ENCODE measurements around the gene TNNT2.

TNNT2 gene

GRCh38 chr1:201378804-201379203, 1.3 kb upstream of the TNNT2 start:
- DNase-seq (ENCODE audit: low read depth in 2 of 2, low spot score in 1 of 2), result no peak

- DNase-seq (ENCODE audit: low read depth in 2 of 2, low spot score in 1 of 2), result no peak
Observed at GRCh38 chr1:201376464-201377374, 761 bp downstream of the TNNT2 start.

GRCh38 chr1:201376107-201376463, 1.4 kb downstream of the TNNT2 start:
- DNase-seq (ENCODE audit: low read depth in 2 of 2, low spot score in 1 of 2), result no peak

- DNase-seq (ENCODE audit: low read depth in 2 of 2, low spot score in 1 of 2), result no peak
Observed at GRCh38 chr1:201375169-201375568, 2.3 kb downstream of the TNNT2 start.

- DNase-seq (ENCODE audit: low read depth in 2 of 2, low spot score in 1 of 2), result no peak
Observed at GRCh38 chr1:201374364-201374763, 3.1 kb downstream of the TNNT2 start.

GRCh38 chr1:201371792-201372191, 5.7 kb downstream of the TNNT2 start:
- DNase-seq (ENCODE audit: low read depth in 2 of 2, low spot score in 1 of 2), result no peak

GRCh38 chr1:201371276-201371675, 6.2 kb downstream of the TNNT2 start:
- no peak for DNase-seq (ENCODE audit: low read depth in 2 of 2, low spot score in 1 of 2)

- DNase-seq (ENCODE audit: low read depth in 2 of 2, low spot score in 1 of 2), result no peak
Observed at GRCh38 chr1:201370500-201370899, 7.0 kb downstream of the TNNT2 start.

- DNase-seq (ENCODE audit: low read depth in 2 of 2, low spot score in 1 of 2), result no peak
Observed at GRCh38 chr1:201369209-201369608, 8.3 kb downstream of the TNNT2 start.

- DNase-seq (ENCODE audit: low read depth in 2 of 2, low spot score in 1 of 2), result no peak
Observed at GRCh38 chr1:201366696-201367095, 10.8 kb downstream of the TNNT2 start.

- no peak for DNase-seq (ENCODE audit: low read depth in 2 of 2, low spot score in 1 of 2)
Observed at GRCh38 chr1:201365251-201365650, 12.2 kb downstream of the TNNT2 start.

- DNase-seq (ENCODE audit: low read depth in 2 of 2, low spot score in 1 of 2), result no peak
Observed at GRCh38 chr1:201364808-201365105, 12.7 kb downstream of the TNNT2 start.

GRCh38 chr1:201363467-201363866, 14.0 kb downstream of the TNNT2 start:
- DNase-seq (ENCODE audit: low read depth in 2 of 2, low spot score in 1 of 2), result no peak

GRCh38 chr1:201362906-201363305, 14.6 kb downstream of the TNNT2 start:
- no peak for DNase-seq (ENCODE audit: low read depth in 2 of 2, low spot score in 1 of 2)

- no peak for DNase-seq (ENCODE audit: low read depth in 2 of 2, low spot score in 1 of 2)
Observed at GRCh38 chr1:201361652-201362504, 15.6 kb downstream of the TNNT2 start.

GRCh38 chr1:201360901-201361651, 16.4 kb downstream of the TNNT2 start:
- DNase-seq (ENCODE audit: low read depth in 2 of 2, low spot score in 1 of 2), result no peak

GRCh38 chr1:201360486-201360885, 17.0 kb downstream of the TNNT2 start:
- DNase-seq (ENCODE audit: low read depth in 2 of 2, low spot score in 1 of 2), result no peak

GRCh38 chr1:201359873-201360210, 17.6 kb downstream of the TNNT2 start:
- no peak for DNase-seq (ENCODE audit: low read depth in 2 of 2, low spot score in 1 of 2)

- DNase-seq (ENCODE audit: low read depth in 2 of 2, low spot score in 1 of 2), result no peak
Observed at GRCh38 chr1:201359031-201359872, 18.2 kb downstream of the TNNT2 start.

GRCh38 chr1:201358596-201358995, 18.9 kb downstream of the TNNT2 start:
- DNase-seq (ENCODE audit: low read depth in 2 of 2, low spot score in 1 of 2), result no peak
